HepG2 (cell line): ENCODE results near the gene SSC5D. TPM values are rescaled to one million over a fixed set of nuclear protein-coding genes. Genes with fewer than 3 reads are reported as not detected.

Experiments
- ATAC-seq: fragments of 200-7000 bp; cut with Tn5 transposase; 3 replicates; pipeline ENCODE4 v1.9.1; 2020; ENCODE audit warnings: mild to moderate bottlenecking, moderate library complexity
- BruUV-seq: library from RNA; stranded (reverse); fragments of 400-500 nt; replicated peaks from 2 replicates; lab custom pipeline; 2021; lab: Mats Ljungman, UMichigan
- CTCF ChIA-PET: fragments of 300-600 bp; formaldehyde crosslinking; extraction: SDS; loops from one replicate; lab custom pipeline; 2021; ENCODE audit warnings: low total read pairs, inconsistent platforms, low intra/inter-chr PET ratio; lab: Yijun Ruan, JAX
- POLR2A ChIA-PET: fragments of 350-600 bp; sonication (Branson Sonifier 250); formaldehyde crosslinking; loops from one replicate; lab custom pipeline; 2020; ENCODE audit warnings: antibody characterized with exemption, inconsistent platforms; lab: Yijun Ruan, JAX
- DNase-seq: peaks from one replicate; pipeline ENCODE4 v3.0.0-alpha.2; 2015; ENCODE audit warnings: low spot score
- FAIRE-seq: peaks from 3 replicates; lab custom pipeline; 2011; peaks lifted over from hg19 to GRCh38; lab: Jason Lieb, UNC
- H2AFZ ChIP-seq: one replicate; pipeline ENCODE4 v1.6.1; 2011; ENCODE audit warnings: low read length, inconsistent platforms
- H3K27ac ChIP-seq: fragments of 300-600 bp; 3 replicates; pipeline ENCODE4 v1.8.0; 2011; ENCODE audit warnings: mixed run types, mild to moderate bottlenecking, mixed read lengths, low read length, inconsistent platforms; ENCODE audit not compliant: insufficient read depth; ENCODE audit errors: extremely low read length
- H3K27me3 ChIP-seq, 2 experiments: fragments of 200-600 bp in 1 of 2; 2 replicates in 1 of 2; 3 replicates in 1 of 2; pipeline versions ENCODE4 v1.6.0 to v1.8.0; 2011; ENCODE audit warnings: low read length in 2 of 2, mild to moderate bottlenecking in 2 of 2, moderate library complexity in 2 of 2, inconsistent platforms in 1 of 2; ENCODE audit not compliant: insufficient read depth in 2 of 2, control insufficient read depth in 1 of 2
- H3K36me3 ChIP-seq, 2 experiments: fragments of 200-600 bp in 1 of 2; replicated peaks in 1 of 2; 2 replicates in 1 of 2; 3 replicates in 1 of 2; pipeline versions ENCODE4 v1.5.1 to v1.8.0; 2011; ENCODE audit warnings: low read length in 2 of 2, inconsistent platforms in 1 of 2; ENCODE audit not compliant: insufficient read depth in 2 of 2, control insufficient read depth in 1 of 2
- H3K4me1 ChIP-seq: 2 replicates; pipeline ENCODE4 v1.5.1; 2012; ENCODE audit warnings: low read length, inconsistent platforms; ENCODE audit not compliant: insufficient read depth
- H3K4me2 ChIP-seq: 2 replicates; pipeline ENCODE4 v1.6.0; 2011; ENCODE audit warnings: low read depth, low read length, inconsistent platforms
- H3K4me3 ChIP-seq, 3 experiments: fragments of 200-600 bp in 1 of 3; sonication (generic), shearing (Covaris generic) in 1 of 3; replicated peaks in 1 of 3; 2 replicates each; pipeline ENCODE4 v1.5.1; 2011 to 2016; ENCODE audit warnings: low read length in 3 of 3, inconsistent platforms in 2 of 3, low read depth in 2 of 3, mild to moderate bottlenecking in 2 of 3, control low read depth in 1 of 3, mixed read lengths in 1 of 3; ENCODE audit not compliant: insufficient read depth in 1 of 3
- H3K79me2 ChIP-seq: one replicate; pipeline ENCODE4 v1.6.1; 2011; ENCODE audit warnings: low read length, inconsistent platforms; ENCODE audit not compliant: insufficient read depth
- H3K9ac ChIP-seq: 2 replicates; pipeline ENCODE4 v1.6.0; 2011; ENCODE audit warnings: mild to moderate bottlenecking, low read depth, low read length, inconsistent platforms; ENCODE audit not compliant: insufficient read depth
- H3K9me3 ChIP-seq: 2 replicates; pipeline ENCODE4 v1.5.1; 2012; ENCODE audit warnings: mild to moderate bottlenecking, low read length
- H4K20me1 ChIP-seq: 2 replicates; pipeline ENCODE4 v1.6.0; 2011; ENCODE audit warnings: inconsistent platforms, mild to moderate bottlenecking, low read length, moderate library complexity; ENCODE audit not compliant: insufficient read depth
- HOXA9 ChIP-seq: sonication (generic); formaldehyde crosslinking; IDR thresholded peaks from 2 replicates; pipeline ENCODE4 v1.8.1; 2022; ENCODE audit warnings: missing genetic modification reagents, mild to moderate bottlenecking, moderate library complexity, borderline replicate concordance
- JUND ChIP-seq: sonication (generic); formaldehyde crosslinking; IDR thresholded peaks from 2 replicates; pipeline ENCODE4 v1.8.0; 2022; ENCODE audit warnings: mild to moderate bottlenecking, missing genetic modification reagents
- KDM3A ChIP-seq: IDR thresholded peaks from 2 replicates; pipeline ENCODE4 v1.6.1; 2018; ENCODE audit warnings: low read depth, missing compliant biosample characterization
- MZF1 ChIP-seq: sonication (generic); formaldehyde crosslinking; IDR thresholded peaks from 2 replicates; pipeline ENCODE4 v1.8.1; 2023; ENCODE audit warnings: mild to moderate bottlenecking, missing genetic modification reagents, borderline replicate concordance
- REL ChIP-seq: sonication (generic); formaldehyde crosslinking; conservative IDR thresholded peaks from 2 replicates; pipeline ENCODE4 v1.8.0; 2022; ENCODE audit warnings: mild to moderate bottlenecking, missing genetic modification reagents, moderate library complexity
- SOX13 ChIP-seq, 3 experiments: fragments of 450-650 bp in 1 of 3; sonication (generic) in 1 of 3; formaldehyde crosslinking in 1 of 3; IDR thresholded peaks in 2 of 3; conservative IDR thresholded peaks in 1 of 3; 2 replicates each; pipeline versions ENCODE4 v1.5.0 to v1.6.1; 2016 to 2020; ENCODE audit warnings: antibody characterized with exemption in 1 of 3, mild to moderate bottlenecking in 1 of 3, missing compliant biosample characterization in 1 of 3, missing genetic modification reagents in 1 of 3, moderate library complexity in 1 of 3
- TBL1XR1 ChIP-seq: fragments of 150-350 bp; IDR thresholded peaks from 2 replicates; pipeline ENCODE4 v1.6.1; 2014; ENCODE audit warnings: borderline replicate concordance, low read length; ENCODE audit not compliant: partially characterized antibody
- TMF1 ChIP-seq: sonication (generic); formaldehyde crosslinking; IDR thresholded peaks from 2 replicates; pipeline ENCODE4 v1.8.1; 2022; ENCODE audit warnings: low read depth, missing genetic modification reagents
- TP53 ChIP-seq: sonication (generic); formaldehyde crosslinking; conservative IDR thresholded peaks from 2 replicates; pipeline ENCODE4 v1.4.0; 2020; ENCODE audit warnings: missing genetic modification reagents
- ZNF101 ChIP-seq: sonication (generic); formaldehyde crosslinking; IDR thresholded peaks from 2 replicates; pipeline ENCODE4 v1.4.0; 2020; ENCODE audit warnings: mild to moderate bottlenecking, low read depth, missing genetic modification reagents, borderline replicate concordance
- ZNF33B ChIP-seq: sonication (generic); formaldehyde crosslinking; IDR thresholded peaks from 2 replicates; pipeline ENCODE4 v1.5.1; 2020; ENCODE audit warnings: mild to moderate bottlenecking, missing genetic modification reagents
- ZNF558 ChIP-seq: sonication (generic); formaldehyde crosslinking; IDR thresholded peaks from 2 replicates; pipeline ENCODE4 v1.9.0; 2022; ENCODE audit warnings: mild to moderate bottlenecking, missing genetic modification reagents, borderline replicate concordance
- ZNF589 ChIP-seq: sonication (generic); formaldehyde crosslinking; conservative IDR thresholded peaks from 2 replicates; pipeline ENCODE4 v1.8.0; 2022; ENCODE audit warnings: mild to moderate bottlenecking, moderate library complexity, missing genetic modification reagents
- ZNF788 ChIP-seq: sonication (generic); formaldehyde crosslinking; IDR thresholded peaks from 2 replicates; pipeline ENCODE4 v1.5.0; 2020; ENCODE audit warnings: mild to moderate bottlenecking, missing genetic modification reagents, borderline replicate concordance
- ZNF816 ChIP-seq: sonication (generic); formaldehyde crosslinking; IDR thresholded peaks from 2 replicates; pipeline ENCODE4 v1.8.0; 2022; ENCODE audit warnings: missing genetic modification reagents, mild to moderate bottlenecking, borderline replicate concordance
- WGBS: methylation state at CpG from one replicate; pipeline ENCODE4 v1.1.6; 2017; ENCODE audit warnings: low lambda C conversion rate; 5-methylcytosine and 5-hydroxymethylcytosine counted together
- in situ Hi-C: cut with HindIII; loops from 2 replicates; pipeline ENCODE4 v1.10.0; 2017; ENCODE audit warnings: low pct_unique_long_range_greater_than_20kb; ENCODE audit not compliant: extremely low pct_ligation_motif_present
- intact Hi-C: fragments of 100-400 bp; cut with micrococcal nuclease; formaldehyde crosslinking; loops from one replicate; pipeline ENCODE4 v1.10.0; 2022; ENCODE audit not compliant: unreplicated experiment
- polyA plus RNA-seq, 8 experiments: library from polyadenylated mRNA; depleted of rRNA in 3 of 8; stranded (reverse) in 7 of 8; unstranded in 1 of 8; fragments of >200 nt; fragmentation: Illumina TruSeq in 4 of 8; extraction: Trizol in 4 of 8; gene quantifications; 2 replicates each; pipeline versions ENCODE4 v1.2.1 to v1.2.3, GENCODE V29; 2011 to 2016; ENCODE audit warnings: low read depth in 4 of 8, missing spikeins in 1 of 8, mixed read lengths in 1 of 8; ENCODE audit not compliant: insufficient read depth in 1 of 8
- total RNA-seq, 5 experiments: library from RNA; depleted of rRNA; stranded (reverse); fragments of >200 nt; fragmentation: Illumina TruSeq; extraction: Trizol; gene quantifications; 2 replicates each; pipeline ENCODE4 v1.2.3, GENCODE V29; 2016; ENCODE audit warnings: low read depth in 1 of 5
- TF ChIP-seq, protein P1 (sequence below): sonication (generic); formaldehyde crosslinking; IDR thresholded peaks from 2 replicates; pipeline ENCODE4 v1.5.0; 2020; ENCODE audit warnings: mild to moderate bottlenecking, missing genetic modification reagents, moderate library complexity
- TF ChIP-seq, protein P2 (sequence below): sonication (generic); formaldehyde crosslinking; IDR thresholded peaks from 2 replicates; pipeline ENCODE4 v1.5.0; 2020; ENCODE audit warnings: missing genetic modification reagents
- TF ChIP-seq, protein P3 (sequence below): IDR thresholded peaks from 2 replicates; pipeline ENCODE4 v1.6.1; 2016; ENCODE audit warnings: missing compliant biosample characterization, missing genetic modification reagents, borderline replicate concordance

The SSC5D gene
- total and polyA plus RNA-seq, 2 of the 13 experiments (the other 11 are each of a cell fraction or from before 2014, with no cell fraction given) = not detected

DNA sequence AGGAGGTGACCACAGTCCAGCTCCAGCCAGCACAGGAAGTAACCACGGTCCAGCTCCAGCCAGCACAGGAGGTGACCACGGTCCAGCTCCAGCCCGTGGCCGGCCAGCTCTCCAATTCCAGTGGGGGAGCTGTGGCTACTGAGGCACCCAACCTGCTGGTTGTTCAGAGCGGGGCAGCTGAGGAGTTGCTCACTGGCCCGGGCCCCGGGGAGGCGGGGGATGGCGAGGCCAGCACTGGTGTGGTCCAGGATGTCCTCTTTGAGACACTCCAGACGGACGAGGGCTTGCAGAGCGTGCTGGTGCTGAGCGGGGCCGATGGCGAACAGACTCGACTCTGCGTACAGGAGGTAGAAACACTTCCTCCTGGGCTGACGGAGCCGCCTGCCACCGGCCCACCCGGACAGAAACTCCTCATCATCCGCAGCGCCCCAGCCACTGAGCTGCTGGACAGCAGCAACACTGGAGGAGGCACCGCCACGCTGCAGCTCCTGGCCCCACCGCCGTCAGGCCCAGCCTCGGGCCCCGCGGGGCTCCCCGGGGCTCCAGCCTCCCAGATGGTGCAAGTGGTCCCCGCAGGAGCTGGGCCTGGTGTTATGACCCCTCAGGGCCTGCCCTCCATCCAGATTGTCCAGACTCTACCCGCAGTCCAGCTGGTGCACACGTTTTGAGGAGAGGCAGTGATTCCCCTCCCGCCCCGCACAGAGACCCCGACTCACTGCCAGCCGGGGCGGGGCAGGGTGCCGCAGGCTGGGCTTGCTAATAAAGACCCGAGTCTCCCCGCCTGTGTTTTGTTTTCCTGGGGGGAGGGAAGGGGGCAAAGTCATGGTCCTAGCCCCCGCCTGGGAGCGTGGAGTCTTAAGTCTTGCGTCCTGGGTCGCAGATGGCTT is 4.3 kb upstream of the SSC5D start:
- Histone ChIP-seq H3K79me2 (no peaks in the 10 kb centered on the region), H4K20me1 (no peaks in the 10 kb centered on the region), H3K4me2 (0 out of 2 replicates have a peak overlapping the region, but pooled peaks have one; percentile 91), H2AFZ (no peak overlapping the region), H3K27me3 (peaks cover 0 to 1% of the 10 kb centered on the region in 2 experiments; a peak in 1 of 5 replicates), H3K27ac (no peak overlapping the region), H3K9ac (no peak overlapping the region), H3K4me3 (peak overlapping the region in 1 of 3 experiments; percentile 79; a peak in 1 of 6 replicates), H3K36me3 (no peaks in the 10 kb centered on the region), H3K4me1 (peaks cover 33% of the 10 kb centered on the region), H3K9me3 (no peaks in the 10 kb centered on the region)
- ATAC-seq = no peak
- no peak for DNase-seq
- WGBS = 96% methylated on average over 24 of the region's 46 CpGs
- in situ Hi-C loops (no loop called here), intact Hi-C loops (no loop called here)
- no peak for FAIRE-seq
- ChIA-PET CTCF (no interaction called here), POLR2A (interaction anchor here (1.3 to 4.3 kb wide), 4 partner anchors 7 to 69 kb away, joined by 3 to 44 read pairs (median 4); partner anchors contain the start of genes ISOC2 and ZNF628)
- BruUV-seq = no TSS peak
- TF ChIP-seq, protein P1, sequence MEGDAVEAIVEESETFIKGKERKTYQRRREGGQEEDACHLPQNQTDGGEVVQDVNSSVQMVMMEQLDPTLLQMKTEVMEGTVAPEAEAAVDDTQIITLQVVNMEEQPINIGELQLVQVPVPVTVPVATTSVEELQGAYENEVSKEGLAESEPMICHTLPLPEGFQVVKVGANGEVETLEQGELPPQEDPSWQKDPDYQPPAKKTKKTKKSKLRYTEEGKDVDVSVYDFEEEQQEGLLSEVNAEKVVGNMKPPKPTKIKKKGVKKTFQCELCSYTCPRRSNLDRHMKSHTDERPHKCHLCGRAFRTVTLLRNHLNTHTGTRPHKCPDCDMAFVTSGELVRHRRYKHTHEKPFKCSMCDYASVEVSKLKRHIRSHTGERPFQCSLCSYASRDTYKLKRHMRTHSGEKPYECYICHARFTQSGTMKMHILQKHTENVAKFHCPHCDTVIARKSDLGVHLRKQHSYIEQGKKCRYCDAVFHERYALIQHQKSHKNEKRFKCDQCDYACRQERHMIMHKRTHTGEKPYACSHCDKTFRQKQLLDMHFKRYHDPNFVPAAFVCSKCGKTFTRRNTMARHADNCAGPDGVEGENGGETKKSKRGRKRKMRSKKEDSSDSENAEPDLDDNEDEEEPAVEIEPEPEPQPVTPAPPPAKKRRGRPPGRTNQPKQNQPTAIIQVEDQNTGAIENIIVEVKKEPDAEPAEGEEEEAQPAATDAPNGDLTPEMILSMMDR (CRISPR knock-in tag) = no peak
- TF ChIP-seq SOX13 (IDR thresholded peaks at IDR 0.05) (no peak), SOX13 (CRISPR knock-in tag; conservative IDR thresholded peaks at IDR 0.05 in 1 of 2, IDR thresholded peaks at IDR 0.05 in 1 of 2) (no peak), REL (CRISPR knock-in tag) (no peak), TP53 (CRISPR knock-in tag) (no peak), JUND (no peak), MZF1 (no peak), ZNF33B (CRISPR knock-in tag) (no peak), KDM3A (CRISPR knock-in tag) (no peak), ZNF788 (no peak), ZNF101 (CRISPR knock-in tag) (no peak), TMF1 (CRISPR knock-in tag) (no peak), ZNF816 (CRISPR knock-in tag) (no peak), ZNF558 (no peak), HOXA9 (CRISPR knock-in tag) (no peak), TBL1XR1 (no peak), ZNF589 (CRISPR knock-in tag) (no peak)
- TF ChIP-seq, protein P2, sequence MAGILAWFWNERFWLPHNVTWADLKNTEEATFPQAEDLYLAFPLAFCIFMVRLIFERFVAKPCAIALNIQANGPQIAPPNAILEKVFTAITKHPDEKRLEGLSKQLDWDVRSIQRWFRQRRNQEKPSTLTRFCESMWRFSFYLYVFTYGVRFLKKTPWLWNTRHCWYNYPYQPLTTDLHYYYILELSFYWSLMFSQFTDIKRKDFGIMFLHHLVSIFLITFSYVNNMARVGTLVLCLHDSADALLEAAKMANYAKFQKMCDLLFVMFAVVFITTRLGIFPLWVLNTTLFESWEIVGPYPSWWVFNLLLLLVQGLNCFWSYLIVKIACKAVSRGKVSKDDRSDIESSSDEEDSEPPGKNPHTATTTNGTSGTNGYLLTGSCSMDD (CRISPR knock-in tag) = no peak
- TF ChIP-seq, protein P3, sequence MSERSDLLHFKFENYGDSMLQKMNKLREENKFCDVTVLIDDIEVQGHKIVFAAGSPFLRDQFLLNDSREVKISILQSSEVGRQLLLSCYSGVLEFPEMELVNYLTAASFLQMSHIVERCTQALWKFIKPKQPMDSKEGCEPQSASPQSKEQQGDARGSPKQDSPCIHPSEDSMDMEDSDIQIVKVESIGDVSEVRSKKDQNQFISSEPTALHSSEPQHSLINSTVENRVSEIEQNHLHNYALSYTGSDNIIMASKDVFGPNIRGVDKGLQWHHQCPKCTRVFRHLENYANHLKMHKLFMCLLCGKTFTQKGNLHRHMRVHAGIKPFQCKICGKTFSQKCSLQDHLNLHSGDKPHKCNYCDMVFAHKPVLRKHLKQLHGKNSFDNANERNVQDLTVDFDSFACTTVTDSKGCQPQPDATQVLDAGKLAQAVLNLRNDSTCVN = no peak
